GM13976 (cell line): ENCODE results near the gene VEPH1.

Experiments
- DNase-seq: peaks from one replicate; pipeline ENCODE4 v3.0.0; 2012; ENCODE audit warnings: low spot score
- CTCF ChIP-seq: IDR thresholded peaks from 2 replicates; pipeline ENCODE4 v1.5.1; 2012; ENCODE audit warnings: borderline replicate concordance, mild to moderate bottlenecking; ENCODE audit not compliant: insufficient read depth; ENCODE audit errors: extremely low read depth, missing control alignments, control extremely low read depth
- in situ Hi-C: fragments of 300-500 bp; cut with MboI; formaldehyde crosslinking; loops from one replicate; pipeline ENCODE4 v1.12.0; 2022; ENCODE audit warnings: low sequenced_read_pairs, mixed read lengths, inconsistent platforms; ENCODE audit not compliant: unreplicated experiment

The VEPH1 gene

DNA sequence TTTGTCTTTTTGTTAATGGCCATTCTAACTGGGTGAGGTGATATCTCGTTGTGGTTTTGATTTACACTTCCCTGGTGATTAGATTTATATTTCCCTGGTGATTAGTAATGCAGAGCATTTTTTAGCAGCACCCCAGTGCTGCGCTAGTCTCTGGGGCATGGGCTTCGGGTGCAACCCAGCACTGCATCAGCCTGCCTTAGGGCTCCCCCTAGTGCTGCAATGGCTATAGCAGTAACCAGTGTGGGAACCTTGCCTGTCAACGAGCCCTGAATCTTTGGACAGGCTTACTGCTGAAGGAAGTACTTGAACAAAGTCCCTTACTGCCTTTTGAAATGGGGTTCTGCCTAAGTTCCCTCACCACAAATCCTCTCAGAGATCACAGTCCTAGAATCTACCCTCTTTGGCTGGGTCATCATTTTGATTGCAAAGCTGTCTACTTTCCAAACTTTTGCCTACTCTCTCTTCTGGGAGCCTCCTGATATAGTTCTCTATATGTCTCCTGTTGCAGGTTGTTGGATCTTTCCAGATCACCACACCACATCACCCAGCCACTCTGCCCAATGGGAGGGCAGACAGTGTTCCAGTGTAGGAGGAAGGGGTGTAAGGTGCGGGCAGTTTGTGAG, 264.0 kb downstream of the VEPH1 start:
- in situ Hi-C loops = no loop called here
- peak; percentile 51 for DNase-seq
- TF ChIP-seq CTCF = peak; percentile 90

GRCh38 chr3:157238457-157238856, 264.8 kb downstream of the VEPH1 start:
- TF ChIP-seq CTCF = no peak
- in situ Hi-C loops = no loop called here
- DNase-seq = no peak

DNA sequence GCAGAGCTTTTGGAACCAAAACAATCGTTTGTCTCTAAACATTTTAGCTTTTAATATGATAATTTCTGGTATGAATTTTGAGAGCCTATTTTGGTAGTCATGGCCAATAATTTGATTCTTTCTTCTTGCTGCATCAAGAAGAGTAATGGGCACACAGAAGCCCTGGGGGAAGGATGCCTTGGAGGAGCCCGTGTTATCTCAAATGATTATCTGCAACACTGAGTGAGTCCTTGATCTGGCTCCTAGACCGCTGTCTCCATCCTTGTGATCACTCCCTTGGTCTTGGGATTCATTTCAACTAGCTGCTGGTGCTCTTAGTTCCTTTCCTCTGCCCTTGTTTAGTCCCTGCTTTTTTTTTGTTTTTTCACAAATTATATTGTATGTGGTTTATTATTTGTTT, 265.3 kb downstream of the VEPH1 start:
- TF ChIP-seq CTCF = no peak
- no peak for DNase-seq
- in situ Hi-C loops = no loop called here

GRCh38 chr3:157235291-157235690, 267.9 kb downstream of the VEPH1 start:
- in situ Hi-C loops = no loop called here
- TF ChIP-seq CTCF = no peak
- no peak for DNase-seq

GRCh38 chr3:157233923-157234322, 269.3 kb downstream of the VEPH1 start:
- TF ChIP-seq CTCF = no peak
- in situ Hi-C loops = no loop called here
- no peak for DNase-seq

DNA sequence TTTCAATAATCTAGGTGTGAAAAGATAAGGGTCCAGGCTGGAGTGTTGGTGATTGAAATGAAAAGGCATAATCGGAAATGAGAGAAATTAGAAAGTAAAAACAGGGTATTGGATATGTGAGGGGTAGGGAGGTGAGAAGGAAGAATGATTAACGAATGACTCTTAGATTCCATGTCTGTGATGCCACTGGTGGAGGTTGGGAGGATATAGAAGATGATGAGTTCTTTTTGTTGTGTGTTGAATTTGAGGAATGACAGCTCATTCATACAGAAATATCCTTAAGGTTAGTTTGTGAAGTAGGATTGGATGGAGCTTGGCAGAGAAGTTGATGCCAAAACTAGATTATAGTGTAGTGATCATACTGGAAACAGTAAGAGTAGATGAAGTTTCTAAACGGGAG, 271.1 kb downstream of the VEPH1 start:
- in situ Hi-C loops = no loop called here
- DNase-seq = no peak

More for the DNA sequence above, 271.1 kb downstream of the VEPH1 start:
- TF ChIP-seq CTCF = no peak
